ENCODE results near the gene IGFBP4.

Gene IGFBP4

GRCh38 chr17:40493697-40494096 lies 50.4 kb downstream of the IGFBP4 start:
- no peak for DNase-seq

DNA sequence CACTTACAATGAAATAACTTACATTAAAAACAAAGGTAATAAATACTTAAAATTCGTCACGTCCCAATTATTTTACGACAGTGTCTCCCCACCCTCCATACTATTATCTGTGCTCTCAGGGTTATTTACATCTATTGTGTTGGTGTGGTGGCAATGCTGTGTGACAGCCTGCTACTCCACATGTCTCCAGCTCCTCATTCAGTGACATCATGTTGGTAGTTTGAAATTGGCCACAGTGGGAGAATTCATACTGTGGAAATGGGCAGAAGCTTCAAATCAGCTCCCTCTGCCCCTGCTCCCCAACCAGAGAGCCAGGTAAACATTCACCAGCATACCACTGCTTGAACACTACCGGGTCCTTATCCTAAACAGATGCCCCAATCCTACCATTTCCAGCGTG lies 51.9 kb downstream of the IGFBP4 start:
- no peak for DNase-seq

DNA sequence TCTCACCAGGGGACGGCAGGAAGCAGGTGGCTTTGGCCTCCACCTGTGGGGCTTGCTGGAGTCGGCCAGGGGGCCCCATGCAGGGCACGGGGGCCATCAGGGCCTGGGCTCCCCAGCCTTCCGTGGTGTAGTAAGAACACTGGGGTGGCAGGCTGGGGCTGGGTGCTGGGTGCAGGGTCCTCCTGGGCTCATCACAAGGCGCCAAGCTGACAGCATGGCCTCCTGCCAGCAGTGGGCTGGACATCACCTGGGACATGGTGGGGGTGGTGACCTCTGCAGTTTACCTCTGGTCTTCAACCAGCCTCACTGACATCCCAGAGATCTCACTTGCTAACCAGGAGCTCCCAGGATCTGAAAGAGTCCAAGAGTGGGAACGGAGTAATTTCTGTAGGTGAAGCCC lies 52.9 kb downstream of the IGFBP4 start:
- no peak for DNase-seq

DNA sequence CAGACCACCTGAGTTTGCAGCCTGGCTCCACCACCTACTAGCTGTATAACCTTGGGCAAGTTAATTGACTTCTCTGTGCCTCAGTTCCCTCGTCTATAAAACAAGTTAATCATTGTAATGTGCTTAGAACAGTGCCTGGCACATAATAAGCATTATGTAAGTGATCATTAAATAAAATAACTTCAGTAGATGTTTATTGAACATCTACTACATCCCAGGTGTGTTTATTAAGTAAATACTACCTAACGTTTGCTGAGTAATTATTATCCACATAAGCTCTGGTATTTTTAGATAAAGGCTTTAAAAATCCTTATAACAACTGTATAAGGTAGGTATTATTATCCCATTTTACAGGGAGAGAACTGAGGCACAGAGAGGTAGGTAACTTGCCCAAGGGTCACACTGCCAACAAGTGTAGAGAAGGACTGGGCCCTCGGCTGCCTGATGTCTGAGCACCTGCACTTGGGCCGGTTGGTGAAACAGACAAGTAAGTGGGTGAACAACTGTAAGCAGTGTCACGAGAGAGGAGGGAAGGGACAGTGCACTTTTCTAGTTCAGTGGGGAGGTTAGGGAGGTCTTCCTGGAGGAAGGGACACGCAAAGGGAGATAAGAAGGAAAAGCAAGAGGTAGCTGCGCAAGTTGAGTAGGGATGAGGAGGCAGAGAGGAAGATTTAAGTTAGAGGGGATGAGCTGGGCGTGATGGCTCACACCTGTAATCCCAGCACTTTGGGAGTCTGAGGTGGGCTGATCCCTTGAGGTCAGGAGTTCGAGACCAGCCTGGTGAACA lies 53.6 kb downstream of the IGFBP4 start:
- DNase-seq, result no peak

DNA sequence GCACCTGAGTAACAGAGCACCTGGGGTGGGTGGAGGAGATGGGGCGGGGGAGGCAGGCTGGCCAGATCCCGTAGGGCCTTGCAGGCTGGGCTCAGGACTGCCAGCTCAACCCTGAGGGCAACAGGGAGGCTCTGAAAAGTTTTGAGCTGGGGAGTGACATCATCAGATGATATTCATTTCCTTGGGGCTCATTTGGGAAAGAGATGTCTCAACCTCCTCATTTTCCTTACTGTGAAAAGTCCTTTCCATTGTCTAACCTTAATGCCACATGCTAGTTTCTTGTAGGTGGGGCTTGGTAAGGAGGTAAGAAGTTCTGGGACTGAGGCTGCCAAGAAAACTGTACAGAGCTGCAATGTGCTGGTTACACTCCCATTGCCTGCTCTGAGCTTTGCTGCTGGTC lies 54.4 kb downstream of the IGFBP4 start:
- DNase-seq, result no peak

- DNase-seq, result peak; percentile 32
Observed at GRCh38 chr17:40498281-40499084, 55.2 kb downstream of the IGFBP4 start.

- DNase-seq, result peak; percentile 30
Observed at GRCh38 chr17:40499551-40500189, 56.4 kb downstream of the IGFBP4 start.

GRCh38 chr17:40500190-40500589 lies 56.9 kb downstream of the IGFBP4 start:
- DNase-seq, result no peak

GRCh38 chr17:40500709-40501108 lies 57.5 kb downstream of the IGFBP4 start:
- no peak for DNase-seq

- DNase-seq, result no peak
Observed at GRCh38 chr17:40501499-40501911, 58.3 kb downstream of the IGFBP4 start, which contains the start of gene TNS4. Gene TNS4 (minus strand): TSS chr17:40501623. CDS start chr17:40496425, 5,198 bp downstream.

DNA sequence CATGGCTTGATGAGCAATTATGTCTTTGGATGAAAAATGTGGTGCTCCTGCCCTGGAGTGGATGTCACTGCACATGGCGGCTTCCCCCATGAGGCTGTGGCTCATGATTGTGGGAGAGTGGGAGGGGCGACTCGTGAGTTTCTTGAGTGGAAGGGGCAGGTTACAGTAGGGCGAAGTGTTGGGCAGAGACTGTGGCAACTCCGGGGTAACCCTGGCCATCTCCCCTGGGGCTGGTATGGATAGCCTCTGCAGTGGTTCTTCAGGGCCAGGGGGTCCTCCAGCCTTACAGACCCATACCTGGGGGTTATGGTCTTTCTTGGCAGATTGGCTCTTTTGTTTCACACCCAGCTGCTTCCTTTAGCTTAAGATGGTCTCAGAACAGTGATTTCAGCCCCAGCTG lies 59.5 kb downstream of the IGFBP4 start:
- no peak for DNase-seq

GRCh38 chr17:40503154-40503553 lies 59.9 kb downstream of the IGFBP4 start:
- DNase-seq, result no peak

DNA sequence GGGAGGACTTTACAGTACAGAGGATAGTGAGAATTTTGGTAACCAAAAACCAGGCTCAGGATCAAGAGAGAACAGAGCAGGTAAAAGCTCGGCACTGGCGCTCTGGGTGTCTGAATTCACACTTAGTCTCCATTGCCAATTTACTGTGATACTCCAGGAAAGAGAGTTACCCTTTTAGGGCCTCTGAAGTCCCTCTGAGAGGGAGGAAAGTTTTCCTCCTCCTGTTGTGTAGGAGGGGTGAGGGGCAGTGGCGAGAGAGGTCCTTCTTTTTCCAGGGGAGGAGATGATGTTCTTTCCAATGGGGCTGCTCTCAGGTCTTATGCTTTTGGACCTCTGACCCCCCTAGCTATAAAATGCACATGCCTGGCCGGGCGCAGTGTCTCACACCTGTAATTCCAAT lies 63.5 kb downstream of the IGFBP4 start:
- no peak for DNase-seq
